H1 (cell line): ENCODE results near the gene UPF2. TPM values are rescaled to one million over a fixed set of nuclear protein-coding genes. Genes with fewer than 3 reads are reported as not detected.

ENCODE experiments used
- CTCF ChIA-PET: fragments of 300-600 bp; sonication (Branson Sonifier 250); formaldehyde crosslinking; loops from one replicate; lab custom pipeline; 2021; ENCODE audit not compliant: partially characterized antibody; lab: Charles Lee
- POLR2A ChIA-PET: fragments of 300-600 bp; sonication (Branson Sonifier 250); formaldehyde crosslinking; loops from one replicate; lab custom pipeline; 2021; ENCODE audit warnings: inconsistent platforms; ENCODE audit not compliant: partially characterized antibody; lab: Charles Lee
- DNase-seq, 2 experiments: peaks; one replicate each; pipeline versions ENCODE4 v3.0.0 to v3.0.0-alpha.2; 2010 to 2022; ENCODE audit warnings: low spot score in 2 of 2, low read depth in 1 of 2, mixed read lengths in 1 of 2
- FAIRE-seq: peaks from 2 replicates; lab custom pipeline; 2011; peaks lifted over from hg19 to GRCh38; lab: Jason Lieb, UNC
- H2AFZ ChIP-seq: 2 replicates; pipeline ENCODE4 v1.8.1; 2012; ENCODE audit warnings: low read length, inconsistent platforms
- H2AK5ac ChIP-seq: 2 replicates; pipeline ENCODE4 v1.6.1; 2013; ENCODE audit warnings: low read depth, low read length
- H2BK120ac ChIP-seq: replicated peaks from 2 replicates; pipeline ENCODE3; 2013; ENCODE audit warnings: low read depth, low read length, inconsistent platforms
- H2BK12ac ChIP-seq: 2 replicates; pipeline ENCODE4 v1.6.1; 2013; ENCODE audit warnings: low read depth, low read length
- H2BK15ac ChIP-seq: 2 replicates; pipeline ENCODE4 v1.6.1; 2013; ENCODE audit warnings: low read length
- H2BK20ac ChIP-seq: 2 replicates; pipeline ENCODE4 v1.6.1; 2013; ENCODE audit warnings: low read length
- H2BK5ac ChIP-seq: 2 replicates; pipeline ENCODE4 v1.6.1; 2013; ENCODE audit warnings: low read depth, low read length
- H3K14ac ChIP-seq: 2 replicates; pipeline ENCODE4 v1.6.1; 2013; ENCODE audit warnings: inconsistent platforms; ENCODE audit not compliant: insufficient read length
- H3K18ac ChIP-seq: 2 replicates; pipeline ENCODE4 v1.6.1; 2013; ENCODE audit warnings: low read length; ENCODE audit errors: extremely low read depth
- H3K23ac ChIP-seq: 2 replicates; pipeline ENCODE4 v1.6.1; 2013; ENCODE audit warnings: inconsistent platforms; ENCODE audit not compliant: insufficient read length
- H3K23me2 ChIP-seq: 2 replicates; pipeline ENCODE4 v1.6.1; 2013; ENCODE audit warnings: low read depth, low read length
- H3K27ac ChIP-seq: 2 replicates; pipeline ENCODE4 v1.6.1; 2011; ENCODE audit warnings: low read depth, low read length, inconsistent platforms
- H3K27me3 ChIP-seq, 4 experiments: replicated peaks in 1 of 4; 1 replicate in 1 of 4; 2 replicates in 3 of 4; pipeline versions ENCODE4 v1.6.1 to v1.8.1; 2011 to 2013; ENCODE audit warnings: low read length in 3 of 4, mild to moderate bottlenecking in 3 of 4, inconsistent platforms in 2 of 4, mixed read lengths in 2 of 4, moderate library complexity in 1 of 4; ENCODE audit not compliant: control insufficient read depth in 3 of 4, insufficient read depth in 3 of 4; ENCODE audit errors: extremely low read depth in 1 of 4
- H3K36me3 ChIP-seq, 4 experiments: 2 replicates each; pipeline versions ENCODE4 v1.6.1 to v1.8.1; 2011 to 2013; ENCODE audit warnings: mild to moderate bottlenecking in 4 of 4, low read length in 3 of 4, moderate library complexity in 2 of 4, control low read depth in 1 of 4, inconsistent platforms in 1 of 4; ENCODE audit not compliant: insufficient read depth in 4 of 4, control insufficient read depth in 2 of 4
- H3K4ac ChIP-seq: replicated peaks from 2 replicates; pipeline ENCODE3; 2013; ENCODE audit warnings: low read length, low read depth, mixed read lengths, inconsistent platforms; ENCODE audit not compliant: insufficient read length
- H3K4me1 ChIP-seq, 4 experiments: replicated peaks in 1 of 4; 1 replicate in 1 of 4; 2 replicates in 3 of 4; pipeline versions ENCODE4 v1.6.1 to v1.8.1; 2011 to 2013; ENCODE audit warnings: low read length in 3 of 4, inconsistent platforms in 2 of 4, mixed read lengths in 1 of 4; ENCODE audit not compliant: insufficient read depth in 4 of 4, control insufficient read depth in 3 of 4
- H3K4me2 ChIP-seq, 2 experiments: 2 replicates each; pipeline versions ENCODE4 v1.6.1 to v1.8.1; 2011 to 2013; ENCODE audit warnings: low read depth in 2 of 2, low read length in 2 of 2, control low read depth in 1 of 2, inconsistent platforms in 1 of 2, mild to moderate bottlenecking in 1 of 2; ENCODE audit not compliant: insufficient read depth in 1 of 2
- H3K4me3 ChIP-seq, 4 experiments: fragments of 200-600, 300-600 bp in 1 of 4; sonication (generic), shearing (Covaris generic), sonication (Bioruptor Twin) in 1 of 4; 2 replicates each; pipeline versions ENCODE4 v1.5.1 to v1.8.1; 2011 to 2016; ENCODE audit warnings: low read length in 4 of 4, low read depth in 3 of 4, control low read depth in 2 of 4, inconsistent platforms in 2 of 4, mild to moderate bottlenecking in 2 of 4, mixed read lengths in 1 of 4, moderate library complexity in 1 of 4; ENCODE audit not compliant: insufficient read depth in 2 of 4; ENCODE audit errors: extremely low read depth in 1 of 4
- H3K56ac ChIP-seq: replicated peaks from 2 replicates; pipeline ENCODE3; 2013; ENCODE audit warnings: low read depth, mild to moderate bottlenecking, mixed read lengths, low read length, inconsistent platforms; ENCODE audit not compliant: insufficient read length
- H3K79me1 ChIP-seq: 2 replicates; pipeline ENCODE4 v1.6.1; 2013; ENCODE audit warnings: low read depth, low read length, control low read depth
- H3K79me2 ChIP-seq, 2 experiments: 2 replicates each; pipeline versions ENCODE4 v1.6.1 to v1.8.1; 2012 to 2013; ENCODE audit warnings: low read length in 2 of 2, mild to moderate bottlenecking in 2 of 2, inconsistent platforms in 1 of 2; ENCODE audit not compliant: insufficient read depth in 2 of 2, control insufficient read depth in 1 of 2
- H3K9ac ChIP-seq, 4 experiments: replicated peaks in 1 of 4; 1 replicate in 1 of 4; 2 replicates in 3 of 4; pipeline versions ENCODE4 v1.6.1 to v1.8.1; 2011 to 2013; ENCODE audit warnings: low read depth in 3 of 4, low read length in 3 of 4, control low read depth in 2 of 4, mild to moderate bottlenecking in 2 of 4, moderate library complexity in 2 of 4, inconsistent platforms in 1 of 4; ENCODE audit errors: extremely low read depth in 1 of 4
- H3K9me3 ChIP-seq, 2 experiments: 2 replicates each; pipeline versions ENCODE4 v1.6.1 to v1.8.1; 2012 to 2013; ENCODE audit warnings: mild to moderate bottlenecking in 2 of 2, moderate library complexity in 2 of 2, control low read depth in 1 of 2, inconsistent platforms in 1 of 2, low read depth in 1 of 2, low read length in 1 of 2, mixed read lengths in 1 of 2; ENCODE audit not compliant: insufficient read depth in 2 of 2
- H4K20me1 ChIP-seq, 2 experiments: replicated peaks in 1 of 2; 2 replicates each; pipeline versions ENCODE3 to v1.8.1; 2011 to 2013; ENCODE audit warnings: inconsistent platforms in 2 of 2, low read length in 2 of 2, mild to moderate bottlenecking in 1 of 2; ENCODE audit not compliant: insufficient read depth in 2 of 2, control insufficient read depth in 1 of 2
- H4K5ac ChIP-seq: 2 replicates; pipeline ENCODE4 v1.6.1; 2013; ENCODE audit warnings: low read length, low read depth, mixed read lengths, inconsistent platforms; ENCODE audit not compliant: insufficient read length
- H4K8ac ChIP-seq: 2 replicates; pipeline ENCODE4 v1.8.0; 2013; ENCODE audit warnings: mild to moderate bottlenecking, moderate library complexity, low read length, inconsistent platforms; ENCODE audit not compliant: insufficient read depth; ENCODE audit errors: extremely low read depth
- H4K91ac ChIP-seq: replicated peaks from 2 replicates; pipeline ENCODE3; 2013; ENCODE audit warnings: low read length, mixed read lengths, inconsistent platforms; ENCODE audit not compliant: insufficient read length
- ATF2 ChIP-seq: IDR thresholded peaks from 2 replicates; pipeline ENCODE4 v1.6.1; 2012; ENCODE audit warnings: low read length, inconsistent platforms
- ATF3 ChIP-seq: IDR thresholded peaks from 2 replicates; pipeline ENCODE4 v1.6.1; 2011; ENCODE audit warnings: low read depth, mild to moderate bottlenecking, low read length; ENCODE audit not compliant: insufficient read depth
- CEBPB ChIP-seq: IDR thresholded peaks from 2 replicates; pipeline ENCODE4 v1.6.1; 2012; ENCODE audit warnings: low read depth, low read length
- CREB1 ChIP-seq: IDR thresholded peaks from 2 replicates; pipeline ENCODE4 v1.6.1; 2012; ENCODE audit warnings: inconsistent platforms
- CTBP2 ChIP-seq: IDR thresholded peaks from 2 replicates; pipeline ENCODE4 v1.7.0; 2011; ENCODE audit warnings: borderline replicate concordance, mild to moderate bottlenecking, moderate library complexity, mixed read lengths, low read length; ENCODE audit not compliant: insufficient read depth, insufficient read length
- GTF2F1 ChIP-seq: IDR thresholded peaks from 2 replicates; pipeline ENCODE4 v1.6.1; 2012; ENCODE audit warnings: low read depth, low read length, improper control_type of control experiment, borderline replicate concordance
- KDM1A ChIP-seq: fragments of 200-600, 300-600 bp; sonication (generic); IDR thresholded peaks from 2 replicates; pipeline ENCODE4 v1.7.1; 2016; ENCODE audit warnings: mild to moderate bottlenecking, low read length, borderline replicate concordance
- NRF1 ChIP-seq: IDR thresholded peaks from 2 replicates; pipeline ENCODE4 v1.6.1; 2011; ENCODE audit warnings: mild to moderate bottlenecking, low read depth, low read length, improper control_type of control experiment
- POLR2A ChIP-seq, 2 experiments: IDR thresholded peaks; 1 replicate in 1 of 2; 2 replicates in 1 of 2; pipeline ENCODE4 v1.6.1; 2011; ENCODE audit warnings: low read depth in 2 of 2, low read length in 2 of 2, mild to moderate bottlenecking in 2 of 2; ENCODE audit errors: control extremely low read depth in 1 of 2
- RNF2 ChIP-seq: fragments of 200-900, 300-1000 bp; sonication (generic); IDR thresholded peaks from 2 replicates; pipeline ENCODE4 v1.7.1; 2016; ENCODE audit warnings: borderline replicate concordance, low read depth, mild to moderate bottlenecking, antibody characterized with exemption, low read length; ENCODE audit not compliant: poor library complexity, severe bottlenecking; ENCODE audit errors: missing control alignments
- polyA plus RNA-seq, 7 experiments: library from polyadenylated mRNA; depleted of rRNA in 3 of 7; stranded (reverse) in 5 of 7; unstranded in 2 of 7; fragments of >200 nt in 5 of 7; fragments of 200-250 nt in 2 of 7; gene quantifications; 1 replicate in 5 of 7; 2 replicates in 1 of 7; 4 replicates in 1 of 7; pipeline versions ENCODE4 v1.2.1 to v1.2.3, GENCODE V29; 2011 to 2013; ENCODE audit warnings: missing spikeins in 2 of 7, mixed read lengths in 2 of 7
- total RNA-seq: library from RNA; stranded (reverse); fragmentation: NEBNext Ultra II Directional; extraction: Animal tissue kit (Norgen Biotek cat#: 25700); gene quantifications from 2 replicates; pipeline ENCODE4 v1.2.1, GENCODE V29; 2021

Gene UPF2
- total and polyA plus RNA-seq, 2 of the 8 experiments (the other 6 are each of a cell fraction or from before 2014, with no cell fraction given) = 6.2 to 32.8 TPM

GRCh38 chr10:12050528-12050927 is 7.9 kb upstream of the UPF2 start:
- H3K9ac ChIP-seq = no peak overlapping the region
- no peaks in the 10 kb centered on the region for H3K79me2 ChIP-seq
- ChIA-PET POLR2A (interaction anchor here (1.0 to 1.4 kb wide), 3 partner anchors 7 to 254 kb away, joined by 3 to 4 read pairs (median 3); partner anchors contain the start of genes CDC123, NUDT5 and UPF2), CTCF (interaction anchor here (0.6 kb wide), 2 partner anchors 88 to 1113 kb away, joined by 3 read pairs; no protein-coding TSS in a partner anchor)
- FAIRE-seq = no peak
- no peak overlapping the region for H2BK5ac ChIP-seq
- H3K9me3 ChIP-seq = no peaks in the 10 kb centered on the region
- no peak overlapping the region for H4K5ac ChIP-seq
- no peak overlapping the region for H2AK5ac ChIP-seq
- no peak overlapping the region for H2AFZ ChIP-seq
- H3K4ac ChIP-seq = no peak overlapping the region
- H4K20me1 ChIP-seq = no peaks in the 10 kb centered on the region
- H3K36me3 ChIP-seq = no peaks in the 10 kb centered on the region
- no peak overlapping the region for H2BK15ac ChIP-seq
- no peaks in the 10 kb centered on the region; the same call in 1 of the 2 replicates for H3K23me2 ChIP-seq
- H3K18ac ChIP-seq = no peak overlapping the region
- no peak overlapping the region for H4K8ac ChIP-seq
- no peak overlapping the region for H3K27ac ChIP-seq
- DNase-seq = no peak
- H2BK12ac ChIP-seq = no peak overlapping the region
- H3K23ac ChIP-seq = no peak overlapping the region
- no peaks in the 10 kb centered on the region; a peak in 1 of 7 replicates for H3K4me1 ChIP-seq
- no peak overlapping the region for H2BK120ac ChIP-seq
- H4K91ac ChIP-seq = no peak overlapping the region
- no peak overlapping the region for H3K4me3 ChIP-seq
- no peaks in the 10 kb centered on the region for H3K27me3 ChIP-seq
- H2BK20ac ChIP-seq = no peak overlapping the region
- no peaks in the 10 kb centered on the region for H3K79me1 ChIP-seq
- no peak overlapping the region for H3K56ac ChIP-seq
- H3K14ac ChIP-seq = no peak overlapping the region
- H3K4me2 ChIP-seq = no peak overlapping the region
- TF ChIP-seq POLR2A (IDR thresholded peaks at IDR 0.05; ENCODE audit: control extremely low read depth in 1 of 2, low read depth in 2 of 2, low read length in 2 of 2) = no peak
- TF ChIP-seq RNF2 = no peak
- TF ChIP-seq ATF2 = no peak
- no peak for TF ChIP-seq NRF1
- TF ChIP-seq CTBP2 = no peak
- no peak for TF ChIP-seq GTF2F1
- TF ChIP-seq KDM1A = no peak
- TF ChIP-seq ATF3 = no peak
- TF ChIP-seq CREB1 = no peak
- no peak for TF ChIP-seq CEBPB
